ENCODE data around the gene CC2D2A. TPM values are rescaled to one million over a fixed set of nuclear protein-coding genes. Genes with fewer than 3 reads are reported as not detected.
A peak's percentile ranks its signal among the peaks of the same experiment; 100 is the strongest.

Gene CC2D2A
- total RNA-seq, 1 experiment from 2014 or later = 10.2 TPM

GRCh38 chr4:15544248-15544729 is 74.6 kb downstream of the CC2D2A start (continued):
- TF ChIP-seq ZBTB21 (CRISPR knock-in tag; IDR thresholded peaks at IDR 0.05; ENCODE audit: borderline replicate concordance) (no peak), RORB (CRISPR knock-in tag; IDR thresholded peaks at IDR 0.05) (no peak), SMAD3 (CRISPR knock-in tag; IDR thresholded peaks at IDR 0.05; ENCODE audit: borderline replicate concordance) (no peak), CREM (CRISPR knock-in tag; IDR thresholded peaks at IDR 0.05) (no peak), IRF1 (CRISPR knock-in tag; IDR thresholded peaks at IDR 0.05) (no peak)

DNA sequence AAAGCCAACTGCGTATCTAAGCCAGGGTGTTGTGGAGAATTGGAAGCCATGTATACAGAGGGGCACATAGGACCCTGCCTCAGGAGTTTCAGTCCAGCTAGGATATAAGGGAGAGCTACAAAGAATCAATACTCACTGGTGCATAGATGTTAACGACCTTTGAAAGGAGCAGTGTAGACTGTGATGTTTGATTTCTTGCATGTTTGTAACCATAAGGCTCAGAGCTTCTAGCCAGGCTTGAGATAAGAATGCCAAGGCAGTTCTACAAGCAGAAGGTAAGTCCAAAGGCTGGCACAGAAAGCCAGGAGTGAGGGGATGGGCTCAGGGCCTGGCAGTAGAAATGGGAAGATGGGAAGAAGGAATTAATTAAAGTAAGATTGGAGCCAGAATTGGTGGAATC is 75.7 kb downstream of the CC2D2A start:
- Mint-ChIP-seq H3K9me3 (no peaks in the 10 kb centered on the region), H3K4me1 (peaks cover 26% of the 10 kb centered on the region), H3K36me3 (peaks cover 2% of the 10 kb centered on the region; the same call in 1 of the 2 replicates), H3K27ac (peak overlapping the region; percentile 70), H3K4me3 (no peak overlapping the region), H3K27me3 (ENCODE audit: low read depth) (no peaks in the 10 kb centered on the region)
- no peak for TF ChIP-seq SMAD3 (CRISPR knock-in tag; IDR thresholded peaks at IDR 0.05; ENCODE audit: borderline replicate concordance)
- no peak for TF ChIP-seq NR2C2 (CRISPR knock-in tag; IDR thresholded peaks at IDR 0.05)
- TF ChIP-seq PREB (CRISPR knock-in tag; IDR thresholded peaks at IDR 0.05; ENCODE audit: borderline replicate concordance) = no peak
- TF ChIP-seq ZNF416 (CRISPR knock-in tag; IDR thresholded peaks at IDR 0.05) = no peak
- no peak for TF ChIP-seq ZNF671 (CRISPR knock-in tag; IDR thresholded peaks at IDR 0.05)
- TF ChIP-seq KAT7 (CRISPR knock-in tag; IDR thresholded peaks at IDR 0.05; ENCODE audit: borderline replicate concordance) = no peak
- TF ChIP-seq, protein P1, sequence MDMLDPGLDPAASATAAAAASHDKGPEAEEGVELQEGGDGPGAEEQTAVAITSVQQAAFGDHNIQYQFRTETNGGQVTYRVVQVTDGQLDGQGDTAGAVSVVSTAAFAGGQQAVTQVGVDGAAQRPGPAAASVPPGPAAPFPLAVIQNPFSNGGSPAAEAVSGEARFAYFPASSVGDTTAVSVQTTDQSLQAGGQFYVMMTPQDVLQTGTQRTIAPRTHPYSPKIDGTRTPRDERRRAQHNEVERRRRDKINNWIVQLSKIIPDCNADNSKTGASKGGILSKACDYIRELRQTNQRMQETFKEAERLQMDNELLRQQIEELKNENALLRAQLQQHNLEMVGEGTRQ (CRISPR knock-in tag; IDR thresholded peaks at IDR 0.05) = no peak
- no peak for TF ChIP-seq ZNF423 (CRISPR knock-in tag; IDR thresholded peaks at IDR 0.05)
- TF ChIP-seq ZNF219 (CRISPR knock-in tag; IDR thresholded peaks at IDR 0.05; ENCODE audit: borderline replicate concordance) = no peak
- no peak for TF ChIP-seq NR1H2 (CRISPR knock-in tag; IDR thresholded peaks at IDR 0.05)
- TF ChIP-seq RORB (CRISPR knock-in tag; IDR thresholded peaks at IDR 0.05) = no peak
- TF ChIP-seq MYBL2 (CRISPR knock-in tag; IDR thresholded peaks at IDR 0.05) = no peak
- no peak for TF ChIP-seq AFF4 (CRISPR knock-in tag; IDR thresholded peaks at IDR 0.05; ENCODE audit: borderline replicate concordance)
- TF ChIP-seq FOXJ3 (CRISPR knock-in tag; IDR thresholded peaks at IDR 0.05; ENCODE audit: borderline replicate concordance) = no peak
- POLR2A ChIA-PET = no interaction called here
- ATAC-seq (no peak), DNase-seq (ENCODE audit: low spot score) (no peak)
- CTCF ChIA-PET = no interaction called here

- Mint-ChIP-seq H3K4me3 (no peak overlapping the region), H3K36me3 (peaks cover 2% of the 10 kb centered on the region; the same call in 1 of the 2 replicates), H3K27ac (no peak overlapping the region), H3K27me3 (ENCODE audit: low read depth) (no peaks in the 10 kb centered on the region), H3K9me3 (no peaks in the 10 kb centered on the region), H3K4me1 (peaks cover 21% of the 10 kb centered on the region)
- ChIA-PET CTCF (no interaction called here), POLR2A (no interaction called here)
- DNase-seq (ENCODE audit: low spot score) (no peak), ATAC-seq (no peak)
- TF ChIP-seq E2F1 (CRISPR knock-in tag; IDR thresholded peaks at IDR 0.05) (no peak), NFATC4 (CRISPR knock-in tag; IDR thresholded peaks at IDR 0.05) (no peak), AR (CRISPR knock-in tag; IDR thresholded peaks at IDR 0.05) (no peak), EMX1 (CRISPR knock-in tag; IDR thresholded peaks at IDR 0.05) (no peak), ZNF425 (CRISPR knock-in tag; conservative IDR thresholded peaks at IDR 0.05) (no peak), SMAD3 (CRISPR knock-in tag; IDR thresholded peaks at IDR 0.05; ENCODE audit: borderline replicate concordance) (no peak)
These were observed 77.7 kb downstream of the CC2D2A start for GRCh38 chr4:15547392-15547791.

Measured in WTC11 (cell line).